ENCODE results near the gene TRAFD1.

TRAFD1 gene

DNA sequence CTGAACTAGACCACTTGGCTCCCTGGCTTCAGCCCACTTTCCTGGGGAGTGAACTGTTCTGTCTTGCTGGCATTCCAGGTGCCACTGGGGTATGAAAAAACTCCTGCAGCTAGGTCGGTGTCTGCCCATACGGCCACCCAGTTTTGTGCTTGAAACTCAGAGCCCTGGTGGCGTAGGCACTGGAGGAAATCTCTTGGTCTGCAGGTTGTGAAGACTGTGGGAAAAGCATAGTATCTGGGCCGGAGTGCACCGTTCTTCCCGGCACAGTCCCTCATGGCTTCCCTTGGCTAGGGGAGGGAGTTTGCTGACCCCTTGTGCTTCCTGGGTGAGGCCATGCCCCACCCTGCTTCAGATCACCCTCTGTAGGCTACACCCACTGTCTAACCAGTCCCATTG is 33.8 kb downstream of the TRAFD1 start:
- Histone ChIP-seq H3K4me3 (ENCODE audit: low read depth in 1 of 2, low read length in 2 of 2) (no peak overlapping the region), H3K27me3 (ENCODE audit: control insufficient read depth in 1 of 2, insufficient read depth in 2 of 2, low read length in 2 of 2) (no peaks in the 10 kb centered on the region), H3K9ac (ENCODE audit: low read depth in 1 of 2, low read length in 2 of 2) (no peak overlapping the region), H3K9me3 (ENCODE audit: control insufficient read depth in 1 of 2, low read length in 2 of 2) (peaks cover 0 to 4% of the 10 kb centered on the region in 2 donors), H3K36me3 (ENCODE audit: control insufficient read depth in 1 of 2, insufficient read depth in 2 of 2, low read length in 2 of 2) (peaks cover 8 to 55% of the 10 kb centered on the region in 2 donors), H3K27ac (ENCODE audit: low read depth, low read length) (no peak overlapping the region), H3K4me1 (ENCODE audit: control insufficient read depth in 1 of 2, insufficient read depth in 2 of 2, low read length in 2 of 2) (no peaks in the 10 kb centered on the region)

DNA sequence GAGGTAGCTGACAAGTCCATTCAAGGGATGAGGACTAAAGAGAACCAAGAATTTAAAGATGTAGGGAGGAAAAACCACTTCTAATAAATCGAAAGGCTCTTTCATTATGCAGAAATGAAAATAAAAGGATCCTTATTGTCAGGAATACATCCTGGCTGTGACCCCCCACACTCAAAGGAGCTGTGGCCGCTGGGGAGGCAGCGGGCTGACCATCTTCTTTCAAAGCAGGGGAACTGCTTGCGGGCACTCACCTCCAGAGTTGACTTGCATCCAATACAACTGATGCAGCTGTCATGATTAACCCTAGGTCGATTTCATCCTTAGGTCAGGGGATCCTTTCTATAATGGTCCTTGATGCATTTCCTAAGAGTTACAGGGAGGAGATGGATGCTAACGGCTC is 35.3 kb downstream of the TRAFD1 start:
- Histone ChIP-seq H3K9me3 (ENCODE audit: control insufficient read depth in 1 of 2, low read length in 2 of 2) (peaks cover 0 to 4% of the 10 kb centered on the region in 2 donors), H3K4me3 (ENCODE audit: low read depth in 1 of 2, low read length in 2 of 2) (no peak overlapping the region), H3K27ac (ENCODE audit: low read depth, low read length) (no peak overlapping the region), H3K27me3 (ENCODE audit: control insufficient read depth in 1 of 2, insufficient read depth in 2 of 2, low read length in 2 of 2) (no peaks in the 10 kb centered on the region), H3K36me3 (ENCODE audit: control insufficient read depth in 1 of 2, insufficient read depth in 2 of 2, low read length in 2 of 2) (peaks cover 8 to 55% of the 10 kb centered on the region in 2 donors), H3K9ac (ENCODE audit: low read depth in 1 of 2, low read length in 2 of 2) (no peak overlapping the region), H3K4me1 (ENCODE audit: control insufficient read depth in 1 of 2, insufficient read depth in 2 of 2, low read length in 2 of 2) (no peaks in the 10 kb centered on the region)

GRCh38 chr12:112161711-112162110 is 36.4 kb downstream of the TRAFD1 start:
- H3K27ac ChIP-seq (ENCODE audit: low read depth, low read length) = no peak overlapping the region
- no peak overlapping the region for H3K4me3 ChIP-seq (ENCODE audit: low read depth in 1 of 2, low read length in 2 of 2)
- H3K36me3 ChIP-seq (ENCODE audit: control insufficient read depth in 1 of 2, insufficient read depth in 2 of 2, low read length in 2 of 2) = peaks cover 8 to 62% of the 10 kb centered on the region in 2 donors
- peaks cover 0 to 4% of the 10 kb centered on the region in 2 donors for H3K9me3 ChIP-seq (ENCODE audit: control insufficient read depth in 1 of 2, low read length in 2 of 2)
- H3K27me3 ChIP-seq (ENCODE audit: control insufficient read depth in 1 of 2, insufficient read depth in 2 of 2, low read length in 2 of 2) = no peaks in the 10 kb centered on the region
- H3K9ac ChIP-seq (ENCODE audit: low read depth in 1 of 2, low read length in 2 of 2) = no peak overlapping the region
- H3K4me1 ChIP-seq (ENCODE audit: control insufficient read depth in 1 of 2, insufficient read depth in 2 of 2, low read length in 2 of 2) = no peaks in the 10 kb centered on the region

DNA sequence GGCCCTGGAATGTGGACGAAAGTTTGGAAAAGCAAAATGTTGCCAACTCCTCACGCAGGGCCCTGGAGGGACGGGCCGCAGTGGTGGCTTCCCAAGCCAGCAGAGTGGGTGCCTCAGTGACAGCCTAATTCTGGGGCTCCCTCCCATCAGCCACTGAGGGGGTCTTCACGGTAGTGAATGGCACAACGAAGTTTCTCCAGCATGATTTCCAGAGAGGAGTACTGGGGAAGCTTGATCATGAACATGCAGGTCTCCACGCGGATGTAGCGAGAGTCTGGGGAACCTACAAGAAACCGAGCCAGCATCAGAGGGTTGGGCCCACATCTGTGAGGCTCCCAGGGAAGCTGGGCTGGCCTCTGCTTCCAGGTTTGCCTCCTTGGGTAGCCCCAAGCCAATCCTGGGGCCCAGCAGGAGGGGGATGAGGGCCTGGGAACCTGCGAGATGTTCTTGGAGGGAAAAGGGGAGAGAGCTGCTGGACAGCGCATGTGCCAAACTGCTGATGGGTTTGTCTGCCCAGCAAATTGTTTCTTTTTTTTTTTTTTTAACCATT is 37.0 kb downstream of the TRAFD1 start:
- no peak overlapping the region for H3K27ac ChIP-seq (ENCODE audit: low read depth, low read length)
- H3K36me3 ChIP-seq (ENCODE audit: control insufficient read depth in 1 of 2, insufficient read depth in 2 of 2, low read length in 2 of 2) = peaks cover 8 to 63% of the 10 kb centered on the region in 2 donors
- peaks cover 0 to 4% of the 10 kb centered on the region in 2 donors for H3K9me3 ChIP-seq (ENCODE audit: control insufficient read depth in 1 of 2, low read length in 2 of 2)
- H3K27me3 ChIP-seq (ENCODE audit: control insufficient read depth in 1 of 2, insufficient read depth in 2 of 2, low read length in 2 of 2) = no peaks in the 10 kb centered on the region
- no peak overlapping the region for H3K4me3 ChIP-seq (ENCODE audit: low read depth in 1 of 2, low read length in 2 of 2)
- H3K9ac ChIP-seq (ENCODE audit: low read depth in 1 of 2, low read length in 2 of 2) = no peak overlapping the region
- H3K4me1 ChIP-seq (ENCODE audit: control insufficient read depth in 1 of 2, insufficient read depth in 2 of 2, low read length in 2 of 2) = no peaks in the 10 kb centered on the region

- Histone ChIP-seq H3K36me3 (ENCODE audit: control insufficient read depth in 1 of 2, insufficient read depth in 2 of 2, low read length in 2 of 2) (peaks cover 10 to 62% of the 10 kb centered on the region in 2 donors), H3K27me3 (ENCODE audit: control insufficient read depth in 1 of 2, insufficient read depth in 2 of 2, low read length in 2 of 2) (no peaks in the 10 kb centered on the region), H3K27ac (ENCODE audit: low read depth, low read length) (no peak overlapping the region), H3K4me3 (ENCODE audit: low read depth in 1 of 2, low read length in 2 of 2) (no peak overlapping the region), H3K4me1 (ENCODE audit: control insufficient read depth in 1 of 2, insufficient read depth in 2 of 2, low read length in 2 of 2) (no peaks in the 10 kb centered on the region), H3K9ac (ENCODE audit: low read depth in 1 of 2, low read length in 2 of 2) (no peak overlapping the region), H3K9me3 (ENCODE audit: control insufficient read depth in 1 of 2, low read length in 2 of 2) (peaks cover 0 to 4% of the 10 kb centered on the region in 2 donors)
These were observed 37.7 kb downstream of the TRAFD1 start for GRCh38 chr12:112163056-112163455.

DNA sequence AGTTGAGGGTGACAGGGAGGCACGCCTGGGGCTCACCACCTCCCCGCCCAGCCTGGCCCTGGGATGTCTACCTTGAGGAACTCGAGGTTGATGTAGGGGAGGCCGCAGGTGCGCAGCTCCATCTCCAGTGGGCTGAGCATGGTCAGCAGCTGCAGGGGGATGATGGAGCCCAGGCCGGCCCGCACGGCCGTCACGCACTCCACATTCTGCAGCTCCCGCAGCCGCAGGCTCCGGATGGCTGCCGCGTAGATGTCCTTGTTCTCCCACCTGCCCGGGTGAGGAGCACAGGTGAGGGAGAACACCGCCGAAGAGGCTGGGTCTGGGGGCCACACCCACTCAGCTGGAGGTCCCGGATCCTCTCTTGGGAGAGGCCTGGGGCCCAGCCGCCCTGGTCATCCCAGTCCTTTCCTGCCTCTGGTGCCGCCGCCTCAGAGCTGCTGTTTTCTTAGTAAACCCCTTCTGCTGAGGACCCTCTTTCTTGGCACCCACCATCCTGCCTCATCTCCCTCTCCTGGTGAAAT is 38.2 kb downstream of the TRAFD1 start:
- no peak overlapping the region for H3K4me3 ChIP-seq (ENCODE audit: low read depth in 1 of 2, low read length in 2 of 2)
- H3K36me3 ChIP-seq (ENCODE audit: control insufficient read depth in 1 of 2, insufficient read depth in 2 of 2, low read length in 2 of 2) = peaks cover 13 to 58% of the 10 kb centered on the region in 2 donors
- H3K9me3 ChIP-seq (ENCODE audit: control insufficient read depth in 1 of 2, low read length in 2 of 2) = peaks cover 0 to under 1% of the 10 kb centered on the region in 2 donors
- H3K9ac ChIP-seq (ENCODE audit: low read depth in 1 of 2, low read length in 2 of 2) = no peak overlapping the region
- no peaks in the 10 kb centered on the region for H3K4me1 ChIP-seq (ENCODE audit: control insufficient read depth in 1 of 2, insufficient read depth in 2 of 2, low read length in 2 of 2)
- no peak overlapping the region for H3K27ac ChIP-seq (ENCODE audit: low read depth, low read length)
- no peaks in the 10 kb centered on the region for H3K27me3 ChIP-seq (ENCODE audit: control insufficient read depth in 1 of 2, insufficient read depth in 2 of 2, low read length in 2 of 2)

DNA sequence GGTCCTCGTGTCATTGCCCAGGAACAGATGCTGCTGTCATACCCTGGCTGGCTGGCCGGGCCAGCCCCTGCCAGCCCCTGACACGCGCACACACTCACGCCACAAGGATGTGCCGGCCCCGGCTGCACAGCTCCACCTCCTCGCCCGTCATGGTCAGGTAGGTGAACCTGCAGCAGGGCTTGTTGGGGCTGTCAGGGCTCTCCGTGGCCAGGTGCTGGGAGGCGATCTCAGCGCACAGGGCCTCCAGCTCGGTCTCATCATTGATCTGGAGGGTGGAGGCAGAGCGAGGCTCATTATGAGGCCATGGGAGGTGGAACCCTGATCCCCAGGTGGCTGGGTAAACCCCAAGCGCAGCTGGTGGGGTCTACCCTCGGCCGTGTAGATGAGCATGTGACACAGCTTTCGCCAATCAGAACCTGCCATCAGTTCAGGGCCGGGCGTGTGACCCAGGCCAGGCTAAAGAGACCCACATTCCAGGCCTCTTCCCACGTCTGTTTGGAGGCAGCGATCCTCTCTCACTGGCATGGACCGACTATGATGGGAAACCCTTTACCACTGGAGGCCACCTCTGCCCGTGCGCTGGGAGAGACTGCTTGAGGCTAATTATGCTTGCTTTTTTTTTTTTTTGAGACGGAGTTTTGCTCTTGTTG is 38.8 kb downstream of the TRAFD1 start:
- Histone ChIP-seq H3K27ac (ENCODE audit: low read depth, low read length) (no peak overlapping the region), H3K4me1 (ENCODE audit: control insufficient read depth in 1 of 2, insufficient read depth in 2 of 2, low read length in 2 of 2) (no peaks in the 10 kb centered on the region), H3K9me3 (ENCODE audit: control insufficient read depth in 1 of 2, low read length in 2 of 2) (no peaks in the 10 kb centered on the region), H3K4me3 (ENCODE audit: low read depth in 1 of 2, low read length in 2 of 2) (no peak overlapping the region), H3K9ac (ENCODE audit: low read depth in 1 of 2, low read length in 2 of 2) (no peak overlapping the region), H3K27me3 (ENCODE audit: control insufficient read depth in 1 of 2, insufficient read depth in 2 of 2, low read length in 2 of 2) (no peaks in the 10 kb centered on the region), H3K36me3 (ENCODE audit: control insufficient read depth in 1 of 2, insufficient read depth in 2 of 2, low read length in 2 of 2) (peaks cover 13 to 52% of the 10 kb centered on the region in 2 donors)

DNA sequence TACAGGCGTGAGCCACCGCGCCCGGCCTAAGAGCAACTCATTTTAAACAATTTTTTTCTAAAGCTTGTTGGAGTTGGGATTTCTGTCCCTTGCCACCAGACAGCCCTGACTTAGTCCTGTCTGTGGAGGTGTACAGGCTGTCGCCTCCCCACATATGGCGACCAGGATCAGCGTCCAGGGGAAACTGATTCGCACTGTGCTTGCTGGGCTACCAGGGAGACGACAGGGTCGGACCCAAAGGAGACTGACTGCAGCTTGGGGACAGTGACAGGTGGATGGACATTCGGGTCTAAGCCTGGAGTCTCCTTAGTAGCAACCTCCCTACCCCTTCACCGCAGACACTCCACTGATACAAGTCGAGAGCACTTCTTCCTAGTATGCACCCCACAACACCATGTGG is 40.3 kb downstream of the TRAFD1 start:
- H3K9ac ChIP-seq (ENCODE audit: low read depth in 1 of 2, low read length in 2 of 2) = no peak overlapping the region
- H3K36me3 ChIP-seq (ENCODE audit: control insufficient read depth in 1 of 2, insufficient read depth in 2 of 2, low read length in 2 of 2) = peaks cover 12 to 49% of the 10 kb centered on the region in 2 donors
- H3K9me3 ChIP-seq (ENCODE audit: control insufficient read depth in 1 of 2, low read length in 2 of 2) = no peaks in the 10 kb centered on the region
- no peak overlapping the region for H3K27ac ChIP-seq (ENCODE audit: low read depth, low read length)
- no peak overlapping the region for H3K4me3 ChIP-seq (ENCODE audit: low read depth in 1 of 2, low read length in 2 of 2)
- no peaks in the 10 kb centered on the region for H3K27me3 ChIP-seq (ENCODE audit: control insufficient read depth in 1 of 2, insufficient read depth in 2 of 2, low read length in 2 of 2)
- H3K4me1 ChIP-seq (ENCODE audit: control insufficient read depth in 1 of 2, insufficient read depth in 2 of 2, low read length in 2 of 2) = no peaks in the 10 kb centered on the region

DNA sequence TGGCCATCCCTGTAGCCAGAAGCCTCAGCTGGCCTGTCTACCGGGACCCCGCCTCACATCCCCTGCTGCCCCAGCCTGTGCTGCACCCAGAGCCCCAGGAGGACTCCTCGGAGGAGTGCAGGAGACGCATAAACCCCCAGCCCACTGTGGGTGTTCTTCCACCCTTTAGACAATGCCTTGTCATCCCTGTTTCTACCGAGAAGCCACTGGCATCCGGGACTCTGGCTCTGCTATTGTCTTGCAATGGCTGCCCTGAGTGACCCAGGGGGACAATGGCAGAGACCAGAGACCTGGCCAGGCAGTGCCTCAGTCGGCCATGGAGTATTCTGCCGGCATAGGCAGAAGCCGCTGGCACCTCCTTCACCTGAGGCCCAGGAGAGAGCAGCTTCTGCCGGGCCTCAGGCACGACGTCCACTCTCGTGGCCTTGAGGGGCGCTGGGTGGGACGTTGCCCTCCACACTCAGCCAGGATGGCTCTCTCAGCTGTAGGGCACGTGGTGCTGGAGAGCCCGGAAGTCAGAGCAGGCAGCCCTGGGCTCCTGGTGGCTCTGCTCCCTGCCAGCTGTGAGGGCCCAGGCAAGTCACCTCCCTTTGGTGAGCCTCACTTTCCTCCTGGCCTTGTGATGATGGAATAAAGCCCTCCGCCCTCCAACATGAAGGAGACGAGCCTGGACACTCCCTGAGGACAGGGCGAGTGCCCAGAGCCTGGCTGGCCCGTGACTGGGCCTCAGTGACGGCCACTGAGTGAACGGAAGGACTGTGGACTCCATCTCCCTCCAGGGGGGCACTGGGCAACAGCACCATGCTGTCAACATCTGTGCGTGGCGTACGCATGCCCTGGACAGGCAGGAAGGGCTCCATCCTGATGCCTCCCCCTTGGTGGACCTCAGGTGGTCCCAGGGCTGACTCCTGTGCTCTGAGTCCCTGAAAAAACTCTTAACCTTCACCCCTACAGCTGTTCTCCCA is 41.0 kb downstream of the TRAFD1 start:
- no peak overlapping the region for H3K27ac ChIP-seq (ENCODE audit: low read depth, low read length)
- H3K9ac ChIP-seq (ENCODE audit: low read depth in 1 of 2, low read length in 2 of 2) = no peak overlapping the region
- peaks cover 8 to 49% of the 10 kb centered on the region in 2 donors for H3K36me3 ChIP-seq (ENCODE audit: control insufficient read depth in 1 of 2, insufficient read depth in 2 of 2, low read length in 2 of 2)
- H3K9me3 ChIP-seq (ENCODE audit: control insufficient read depth in 1 of 2, low read length in 2 of 2) = no peaks in the 10 kb centered on the region
- no peak overlapping the region for H3K4me3 ChIP-seq (ENCODE audit: low read depth in 1 of 2, low read length in 2 of 2)
- peaks cover 3 to 4% of the 10 kb centered on the region in 2 donors for H3K4me1 ChIP-seq (ENCODE audit: control insufficient read depth in 1 of 2, insufficient read depth in 2 of 2, low read length in 2 of 2)
- no peaks in the 10 kb centered on the region for H3K27me3 ChIP-seq (ENCODE audit: control insufficient read depth in 1 of 2, insufficient read depth in 2 of 2, low read length in 2 of 2)

DNA sequence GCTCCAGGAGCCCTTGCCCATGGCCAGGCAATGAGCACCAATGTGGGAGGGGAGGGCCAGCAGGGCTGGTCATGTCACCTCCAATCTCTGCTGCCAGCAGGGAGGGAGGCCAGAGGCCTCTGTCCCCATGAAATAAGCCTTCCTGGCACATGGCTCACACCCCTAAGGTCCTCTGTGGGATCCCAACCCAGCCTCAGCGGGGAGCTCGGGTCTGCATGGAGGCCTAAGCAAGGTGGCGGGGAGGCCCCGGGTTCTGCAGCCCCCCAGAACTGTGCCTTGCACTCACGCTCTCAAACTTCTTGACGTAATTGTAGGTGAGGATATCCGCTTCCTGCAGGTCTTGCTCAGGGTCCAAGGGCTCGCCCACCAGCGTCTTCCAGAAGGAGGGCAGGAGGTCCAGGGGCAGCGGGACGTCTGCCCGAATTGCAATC is 41.7 kb downstream of the TRAFD1 start:
- H3K36me3 ChIP-seq (ENCODE audit: control insufficient read depth in 1 of 2, insufficient read depth in 2 of 2, low read length in 2 of 2) = peaks cover 13 to 48% of the 10 kb centered on the region in 2 donors
- H3K4me3 ChIP-seq (ENCODE audit: low read depth in 1 of 2, low read length in 2 of 2) = no peak overlapping the region
- no peak overlapping the region for H3K27ac ChIP-seq (ENCODE audit: low read depth, low read length)

More for the DNA sequence above, 41.7 kb downstream of the TRAFD1 start:
- Histone ChIP-seq H3K9ac (ENCODE audit: low read depth in 1 of 2, low read length in 2 of 2) (no peak overlapping the region), H3K4me1 (ENCODE audit: control insufficient read depth in 1 of 2, insufficient read depth in 2 of 2, low read length in 2 of 2) (peaks cover 3 to 4% of the 10 kb centered on the region in 2 donors), H3K27me3 (ENCODE audit: control insufficient read depth in 1 of 2, insufficient read depth in 2 of 2, low read length in 2 of 2) (no peaks in the 10 kb centered on the region), H3K9me3 (ENCODE audit: control insufficient read depth in 1 of 2, low read length in 2 of 2) (no peaks in the 10 kb centered on the region)

All from duodenal mucosa (tissue), 2 donors.